ENCODE results near the gene PLD2.

PLD2 gene

GRCh38 chr17:4806456-4806776 lies 536 bp upstream of the PLD2 start:
- Histone ChIP-seq H3K27ac (peak overlapping the region in 1 of 2 donors; percentile 82), H3K4me3 (peak overlapping the region; percentile 99)
- no peak for TF ChIP-seq CTCF (IDR thresholded peaks at IDR 0.05)
- no peak for DNase-seq (ENCODE audit: low spot score)

GRCh38 chr17:4807605-4808377 lies 839 bp downstream of the PLD2 start:
- Histone ChIP-seq H3K27ac (peak overlapping the region; percentile 10 to 82), H3K4me3 (peak overlapping the region; percentile 99)
- TF ChIP-seq CTCF (IDR thresholded peaks at IDR 0.05) = no peak
- DNase-seq (ENCODE audit: low spot score) = no peak

- no peak for DNase-seq (ENCODE audit: low spot score)
- peak overlapping the region in 1 of 2 donors; percentile 82 for H3K27ac ChIP-seq
- H3K4me3 ChIP-seq = peak overlapping the region; percentile 99
- TF ChIP-seq CTCF (IDR thresholded peaks at IDR 0.05) = no peak
These were observed 1.4 kb downstream of the PLD2 start for GRCh38 chr17:4808378-4808767.

- no peak overlapping the region for H3K4me3 ChIP-seq
- no peak overlapping the region for H3K27ac ChIP-seq
- DNase-seq (ENCODE audit: low spot score) = no peak
- TF ChIP-seq CTCF (IDR thresholded peaks at IDR 0.05) = no peak
These were observed 3.8 kb downstream of the PLD2 start for GRCh38 chr17:4810696-4811290.

GRCh38 chr17:4811471-4811870 lies 4.5 kb downstream of the PLD2 start:
- H3K4me3 ChIP-seq = no peak overlapping the region
- no peak for TF ChIP-seq CTCF (IDR thresholded peaks at IDR 0.05)
- no peak overlapping the region for H3K27ac ChIP-seq
- DNase-seq (ENCODE audit: low spot score) = no peak

GRCh38 chr17:4812690-4813089 lies 5.7 kb downstream of the PLD2 start:
- no peak for TF ChIP-seq CTCF (IDR thresholded peaks at IDR 0.05)
- no peak overlapping the region for H3K27ac ChIP-seq
- H3K4me3 ChIP-seq = no peak overlapping the region

More at GRCh38 chr17:4812690-4813089, 5.7 kb downstream of the PLD2 start:
- DNase-seq (ENCODE audit: low spot score) = no peak
